Cardiac fibroblast (primary cell): Measurements from ENCODE around the gene PLA2G2D.

ENCODE experiments used
- DNase-seq, 2 donors: peaks; one replicate each; pipeline versions ENCODE4 v3.0.0 to v3.0.0-alpha.2; 2010; ENCODE audit warnings: low read depth in 2 of 2
- H3K4me3 ChIP-seq, 2 donors: replicated peaks in 1 of 2; 1 replicate in 1 of 2; 2 replicates in 1 of 2; pipeline ENCODE4 v1.5.1; 2011; ENCODE audit warnings: low read depth in 2 of 2, low read length in 2 of 2, mild to moderate bottlenecking in 2 of 2, moderate library complexity in 1 of 2
- CTCF ChIP-seq: IDR thresholded peaks from one replicate; pipeline ENCODE4 v1.5.1; 2011; ENCODE audit warnings: low read depth, mild to moderate bottlenecking, low read length, inconsistent platforms

The PLA2G2D gene

GRCh38 chr1:20109223-20109856 is 10.0 kb downstream of the PLA2G2D start:
- no peak overlapping the region for H3K4me3 ChIP-seq
- no peak for TF ChIP-seq CTCF

GRCh38 chr1:20108366-20109123 is 10.8 kb downstream of the PLA2G2D start:
- H3K4me3 ChIP-seq = no peak overlapping the region
- peak in 1 of 2 donors; percentile 22 for DNase-seq
- no peak for TF ChIP-seq CTCF

More at GRCh38 chr1:20109223-20109856, 10.0 kb downstream of the PLA2G2D start:
- DNase-seq = no peak

GRCh38 chr1:20107796-20108195 is 11.5 kb downstream of the PLA2G2D start:
- H3K4me3 ChIP-seq = no peak overlapping the region
- DNase-seq = no peak
- TF ChIP-seq CTCF = no peak

- TF ChIP-seq CTCF = no peak
- no peak for DNase-seq
- H3K4me3 ChIP-seq = no peak overlapping the region
Measured at GRCh38 chr1:20107351-20107750, 12.0 kb downstream of the PLA2G2D start.

- TF ChIP-seq CTCF = no peak
- H3K4me3 ChIP-seq = no peak overlapping the region
- no peak for DNase-seq
Measured at GRCh38 chr1:20105856-20106255, 13.5 kb downstream of the PLA2G2D start.

- peak; percentile 76 to 78 for DNase-seq
- TF ChIP-seq CTCF = no peak
- H3K4me3 ChIP-seq = no peak overlapping the region
Measured at GRCh38 chr1:20102875-20103274, 16.5 kb downstream of the PLA2G2D start.
